DND-41 (cell line): ENCODE data around the gene PRRX2.

ENCODE experiments used
- EZH2 ChIP-seq: IDR thresholded peaks from 3 replicates; pipeline ENCODE4 v1.6.1; 2012; ENCODE audit warnings: borderline replicate concordance, low read depth, mild to moderate bottlenecking, moderate library complexity, low read length, inconsistent platforms; ENCODE audit not compliant: severe bottlenecking
- TF ChIP-seq, protein P1 (sequence below): IDR thresholded peaks from 2 replicates; pipeline ENCODE4 v1.5.1; 2012; ENCODE audit warnings: borderline replicate concordance, low read length, moderate library complexity, mild to moderate bottlenecking; ENCODE audit not compliant: poor library complexity, severe bottlenecking; ENCODE audit errors: extremely low read depth

DNA sequence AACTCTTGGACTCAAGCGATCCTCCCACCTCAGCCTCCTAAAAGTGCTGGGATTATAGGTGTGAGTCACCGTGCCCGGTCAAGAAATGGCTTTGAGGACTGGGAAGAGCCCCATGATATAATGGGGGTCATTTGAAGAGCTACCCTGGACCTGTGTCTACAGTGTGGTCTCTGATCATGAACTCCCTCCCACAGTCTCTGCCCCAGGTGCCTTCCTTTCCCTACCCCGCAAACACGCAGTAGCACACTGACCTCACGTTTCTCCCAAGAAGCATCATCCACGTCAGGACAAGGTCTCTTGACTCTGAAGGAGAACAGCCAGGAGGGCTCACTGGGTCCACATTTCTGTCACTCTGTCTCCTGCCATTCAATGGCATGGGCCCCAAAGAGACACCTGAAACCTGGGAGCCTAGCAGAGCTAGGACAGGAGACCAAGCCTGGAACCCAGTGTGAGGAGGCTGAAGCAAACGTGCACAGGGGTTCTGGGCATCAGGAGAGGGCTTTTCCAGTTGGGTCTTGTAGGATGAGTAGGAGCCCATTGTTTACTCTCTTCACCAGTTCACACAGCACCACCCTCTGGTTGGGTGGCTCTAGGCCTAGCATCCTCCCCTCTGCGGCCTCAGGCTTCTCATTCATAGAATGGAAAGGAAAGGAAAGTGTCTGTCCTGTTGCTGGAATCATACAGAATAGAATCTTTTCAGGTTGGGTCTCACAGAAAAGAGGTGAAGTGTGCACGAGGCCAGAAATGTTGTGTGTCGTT, 23.0 kb downstream of the PRRX2 start:
- TF ChIP-seq, protein P1, sequence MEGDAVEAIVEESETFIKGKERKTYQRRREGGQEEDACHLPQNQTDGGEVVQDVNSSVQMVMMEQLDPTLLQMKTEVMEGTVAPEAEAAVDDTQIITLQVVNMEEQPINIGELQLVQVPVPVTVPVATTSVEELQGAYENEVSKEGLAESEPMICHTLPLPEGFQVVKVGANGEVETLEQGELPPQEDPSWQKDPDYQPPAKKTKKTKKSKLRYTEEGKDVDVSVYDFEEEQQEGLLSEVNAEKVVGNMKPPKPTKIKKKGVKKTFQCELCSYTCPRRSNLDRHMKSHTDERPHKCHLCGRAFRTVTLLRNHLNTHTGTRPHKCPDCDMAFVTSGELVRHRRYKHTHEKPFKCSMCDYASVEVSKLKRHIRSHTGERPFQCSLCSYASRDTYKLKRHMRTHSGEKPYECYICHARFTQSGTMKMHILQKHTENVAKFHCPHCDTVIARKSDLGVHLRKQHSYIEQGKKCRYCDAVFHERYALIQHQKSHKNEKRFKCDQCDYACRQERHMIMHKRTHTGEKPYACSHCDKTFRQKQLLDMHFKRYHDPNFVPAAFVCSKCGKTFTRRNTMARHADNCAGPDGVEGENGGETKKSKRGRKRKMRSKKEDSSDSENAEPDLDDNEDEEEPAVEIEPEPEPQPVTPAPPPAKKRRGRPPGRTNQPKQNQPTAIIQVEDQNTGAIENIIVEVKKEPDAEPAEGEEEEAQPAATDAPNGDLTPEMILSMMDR, result no peak
- TF ChIP-seq EZH2, result no peak
